Raji (cell line): ENCODE data around the gene DDX11.
A peak's percentile ranks its signal among the peaks of the same experiment; 100 is the strongest.

ENCODE experiments used
- POLR2A ChIP-seq: IDR thresholded peaks from 2 replicates; pipeline ENCODE4 v1.6.1; 2011; ENCODE audit warnings: low read depth, low read length, control low read depth; ENCODE audit not compliant: insufficient read depth

The DDX11 gene

DNA sequence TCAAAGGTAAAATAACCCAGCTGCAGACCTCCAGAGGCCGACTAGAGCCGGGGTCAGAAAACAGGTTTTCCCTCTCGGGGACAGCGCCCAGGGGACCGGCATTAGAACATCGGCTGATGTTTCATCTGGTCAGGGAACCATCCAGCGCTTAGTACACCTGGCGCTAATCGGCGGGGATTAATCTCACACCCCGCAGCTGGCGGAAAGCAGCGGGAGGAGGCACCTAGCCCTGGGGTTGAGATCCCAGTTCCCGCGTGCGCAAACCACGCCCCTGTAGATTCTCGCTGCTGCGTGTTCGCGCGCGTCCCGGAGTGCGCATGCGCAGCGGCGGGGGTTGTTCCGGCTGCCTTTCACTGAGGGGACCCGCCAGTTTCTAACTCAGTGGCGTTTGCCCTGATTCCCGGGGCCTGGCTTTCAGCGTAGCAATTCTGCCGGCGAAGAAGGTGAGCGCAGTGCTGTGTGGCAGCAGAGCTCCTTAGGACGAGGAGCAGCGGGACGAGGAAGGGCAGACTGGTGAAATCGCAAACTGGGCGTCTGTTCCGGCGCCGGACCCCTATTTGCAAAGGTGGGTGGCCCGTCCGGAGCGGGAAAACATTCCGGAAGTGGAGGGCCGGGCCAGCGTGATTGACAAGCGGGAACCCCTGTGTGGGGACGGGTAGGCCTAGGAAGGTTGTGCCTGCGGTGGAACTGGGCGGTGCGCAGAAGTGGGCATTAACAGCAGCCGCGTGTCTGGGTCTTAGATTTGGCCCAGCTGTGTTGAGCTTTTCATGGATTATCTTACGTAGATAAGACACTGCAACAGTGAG lies at the start of gene DDX11:
TSS of gene DDX11 (plus strand) at position 334 of the 806 bp plus-strand sequence. CDS start 4,534 bp downstream, outside the sequence.
- peak; percentile 73 for TF ChIP-seq POLR2A

DNA sequence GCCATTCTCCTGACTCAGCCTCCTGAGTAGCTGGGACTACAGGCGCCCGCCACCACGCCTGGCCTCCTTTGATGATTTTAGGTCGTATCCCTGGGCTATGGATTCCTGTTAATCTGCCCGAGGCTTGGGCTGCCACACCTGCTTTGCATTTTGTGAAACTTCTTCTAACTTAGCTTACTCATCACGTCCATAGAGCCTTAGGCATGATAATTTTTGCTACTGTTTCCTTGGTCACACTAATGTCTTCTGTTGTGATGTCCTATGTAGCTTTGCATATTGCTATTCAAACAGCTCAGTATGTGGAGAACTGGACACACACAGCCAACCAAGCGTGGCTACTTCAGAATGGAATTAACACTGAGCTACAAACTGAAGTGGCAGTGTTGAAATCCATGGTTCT lies 47.5 kb upstream of the DDX11 start:
- no peak for TF ChIP-seq POLR2A

- TF ChIP-seq POLR2A: no peak
These were observed 44.2 kb upstream of the DDX11 start for GRCh38 chr12:31029468-31029867.

DNA sequence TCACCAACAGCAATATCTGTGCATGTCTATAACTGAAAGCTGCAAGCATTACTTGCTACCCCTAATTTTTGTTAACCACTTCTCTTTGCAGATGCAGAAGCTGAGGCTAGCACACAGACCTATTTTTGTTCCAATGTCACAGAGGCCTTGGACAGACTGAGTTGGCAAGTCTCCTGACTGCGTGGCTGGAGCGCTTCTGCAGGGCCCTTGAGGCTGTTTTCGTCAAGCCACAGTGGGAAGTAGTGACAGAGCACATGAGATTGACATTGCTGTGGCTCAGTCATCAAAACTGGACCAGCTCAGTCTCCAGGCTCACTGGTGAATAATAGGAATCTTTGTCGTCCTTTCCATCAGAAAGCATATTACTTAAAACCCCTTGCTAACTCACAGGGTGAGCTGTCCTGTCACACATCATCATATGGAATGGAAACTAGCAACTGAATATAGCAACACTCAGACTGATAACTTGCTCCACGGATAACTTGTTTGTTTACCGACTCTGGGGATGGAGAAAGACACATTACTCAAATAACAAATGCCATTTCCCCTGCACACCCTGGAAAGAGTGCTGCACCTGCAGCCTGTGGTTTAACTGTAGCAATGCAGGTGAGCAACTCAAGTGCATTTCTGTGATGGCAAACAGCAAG lies 43.6 kb upstream of the DDX11 start:
- TF ChIP-seq POLR2A: no peak

GRCh38 chr12:31031951-31032335 lies 41.7 kb upstream of the DDX11 start:
- TF ChIP-seq POLR2A: no peak

- TF ChIP-seq POLR2A: no peak
These were observed 40.5 kb upstream of the DDX11 start for GRCh38 chr12:31033146-31033545.

- no peak for TF ChIP-seq POLR2A
These were observed 40.0 kb upstream of the DDX11 start for GRCh38 chr12:31033681-31034080.

GRCh38 chr12:31034372-31034771 lies 39.3 kb upstream of the DDX11 start:
- TF ChIP-seq POLR2A: no peak

GRCh38 chr12:31035226-31035625 lies 38.4 kb upstream of the DDX11 start:
- no peak for TF ChIP-seq POLR2A

- no peak for TF ChIP-seq POLR2A
These were observed 37.5 kb upstream of the DDX11 start for GRCh38 chr12:31035967-31036665.

DNA sequence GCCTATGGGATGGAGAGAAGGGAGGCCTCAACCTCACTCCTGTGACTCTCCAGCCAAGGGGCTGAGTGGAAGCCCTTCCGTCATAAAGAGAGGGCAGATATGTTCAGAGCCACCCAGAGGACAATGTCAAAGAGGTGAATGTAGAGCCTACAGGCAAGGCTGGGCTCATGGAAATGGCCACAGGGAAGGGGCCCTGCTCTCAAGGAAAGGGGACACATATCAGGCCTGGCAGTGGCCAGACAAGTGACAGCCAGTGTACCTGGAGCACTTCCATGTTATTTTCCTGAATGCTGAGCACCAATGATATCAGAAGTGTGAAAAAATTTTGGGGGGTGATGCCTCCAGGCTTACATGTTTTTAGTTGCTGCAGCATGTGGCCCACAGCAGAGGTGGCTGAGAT lies 36.6 kb upstream of the DDX11 start:
- no peak for TF ChIP-seq POLR2A

- TF ChIP-seq POLR2A: no peak
These were observed 35.7 kb upstream of the DDX11 start for GRCh38 chr12:31037931-31038330.

- no peak for TF ChIP-seq POLR2A
These were observed 32.6 kb upstream of the DDX11 start for GRCh38 chr12:31041033-31041564.

DNA sequence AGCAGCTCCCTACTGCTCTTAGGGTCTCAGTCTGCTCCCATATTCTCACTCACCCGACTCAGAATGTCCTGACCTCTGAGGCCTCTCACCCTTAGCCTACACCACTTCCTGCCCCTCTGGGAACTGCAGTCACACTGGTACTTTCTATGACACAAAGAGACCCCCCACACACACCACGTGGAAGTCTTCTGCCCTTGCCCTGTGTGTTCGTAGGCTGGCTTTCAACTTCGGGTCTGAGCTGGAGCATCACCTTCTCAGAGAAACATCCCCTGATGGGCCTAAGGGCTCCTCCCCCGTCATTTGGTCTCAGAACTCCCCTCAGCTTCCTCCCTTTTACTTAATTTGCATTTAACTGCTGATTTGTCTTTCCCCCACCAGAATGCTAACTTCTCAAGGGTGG lies 22.0 kb upstream of the DDX11 start:
- peak; percentile 44; the same call in 1 of the 2 replicates for TF ChIP-seq POLR2A

DNA sequence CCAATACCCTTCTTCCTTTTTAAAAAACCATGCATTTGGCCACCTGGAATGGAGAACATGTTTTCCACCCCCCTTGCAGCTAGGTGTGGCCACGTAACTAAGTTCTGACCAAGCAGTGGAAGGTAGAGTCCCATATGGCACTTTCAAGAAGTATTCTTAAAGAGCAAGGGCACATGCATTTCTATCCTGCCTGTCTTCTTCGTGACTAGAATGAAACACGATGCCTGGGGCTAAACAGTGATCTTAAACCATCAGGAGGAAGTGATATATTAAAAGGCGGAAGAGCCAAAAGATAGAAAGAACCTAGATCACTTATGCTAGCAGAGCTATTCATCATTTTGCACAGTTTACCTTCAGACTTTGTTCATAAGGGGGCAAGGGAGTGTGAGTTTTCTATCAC lies 16.0 kb upstream of the DDX11 start:
- TF ChIP-seq POLR2A: no peak

- TF ChIP-seq POLR2A: no peak
These were observed 15.4 kb downstream of the DDX11 start for GRCh38 chr12:31089072-31089471.
